ENCODE data around the gene ACTA2.

ACTA2 gene

GRCh38 chr10:88918191-88918905 lies 34.2 kb downstream of the ACTA2 start:
- DNase-seq, result no peak

GRCh38 chr10:88916986-88917385 lies 35.6 kb downstream of the ACTA2 start:
- no peak for DNase-seq

GRCh38 chr10:88916231-88916630 lies 36.3 kb downstream of the ACTA2 start:
- no peak for DNase-seq

GRCh38 chr10:88915781-88916180 lies 36.8 kb downstream of the ACTA2 start:
- no peak for DNase-seq

- no peak for DNase-seq
These were observed 38.8 kb downstream of the ACTA2 start for GRCh38 chr10:88913788-88914187.

GRCh38 chr10:88913127-88913526 lies 39.4 kb downstream of the ACTA2 start:
- no peak for DNase-seq

GRCh38 chr10:88911851-88912250 lies 40.7 kb downstream of the ACTA2 start:
- DNase-seq, result no peak

GRCh38 chr10:88911116-88911515 lies 41.5 kb downstream of the ACTA2 start:
- no peak for DNase-seq

GRCh38 chr10:88908194-88908593 lies 44.4 kb downstream of the ACTA2 start:
- DNase-seq, result no peak

GRCh38 chr10:88906921-88907320 lies 45.7 kb downstream of the ACTA2 start:
- DNase-seq, result no peak

- DNase-seq, result no peak
These were observed 48.9 kb downstream of the ACTA2 start for GRCh38 chr10:88903715-88904114.

GRCh38 chr10:88901984-88902789 lies 50.4 kb downstream of the ACTA2 start:
- no peak for DNase-seq

GRCh38 chr10:88901206-88901983 lies 51.2 kb downstream of the ACTA2 start:
- no peak for DNase-seq

GRCh38 chr10:88899886-88900285 lies 52.7 kb downstream of the ACTA2 start:
- no peak for DNase-seq

GRCh38 chr10:88898727-88899126 lies 53.8 kb downstream of the ACTA2 start:
- DNase-seq, result no peak

GRCh38 chr10:88896994-88897853 lies 55.3 kb downstream of the ACTA2 start:
- DNase-seq, result peak; percentile 19

- DNase-seq, result no peak
These were observed 56.1 kb downstream of the ACTA2 start for GRCh38 chr10:88896372-88896993.

GRCh38 chr10:88895250-88895649 lies 57.3 kb downstream of the ACTA2 start:
- no peak for DNase-seq

GRCh38 chr10:88893611-88894010 lies 59.0 kb downstream of the ACTA2 start:
- DNase-seq, result no peak

GRCh38 chr10:88892222-88892967 lies 60.2 kb downstream of the ACTA2 start:
- no peak for DNase-seq

GRCh38 chr10:88890681-88891381 lies 61.7 kb downstream of the ACTA2 start:
- DNase-seq, result no peak
